A673 (cell line): ENCODE data around the gene STYXL2. TPM values are rescaled to one million over a fixed set of nuclear protein-coding genes. Genes with fewer than 3 reads are reported as not detected.

Source experiments
- BruUV-seq: library from RNA; stranded (reverse); fragments of 400-500 nt; replicated peaks from 2 replicates; lab custom pipeline; 2021; lab: Mats Ljungman, UMichigan
- CTCF ChIA-PET: fragments of 300-600 bp; sonication (Branson Sonifier 250); formaldehyde crosslinking; loops from one replicate; lab custom pipeline; 2022; ENCODE audit warnings: antibody characterized with exemption; lab: Charles Lee
- POLR2A ChIA-PET: fragments of 300-600 bp; sonication (Branson Sonifier 250); formaldehyde crosslinking; loops from one replicate; lab custom pipeline; 2022; ENCODE audit warnings: antibody characterized with exemption; ENCODE audit not compliant: low non-redundant PET; lab: Charles Lee
- DNase-seq: peaks from one replicate; pipeline ENCODE4 v3.0.0-alpha.2; 2015; ENCODE audit warnings: low spot score
- H3K27ac ChIP-seq: fragments of 200-600 bp; sonication (generic); 2 replicates; pipeline ENCODE4 v1.5.1; 2016; ENCODE audit warnings: mixed run types, low read depth, mild to moderate bottlenecking, mixed read lengths, antibody characterized with exemption, low read length; ENCODE audit not compliant: poor library complexity, severe bottlenecking
- H3K27me3 ChIP-seq: fragments of 200-600 bp; sonication (generic); replicated peaks from 2 replicates; pipeline ENCODE4 v1.6.1; 2017; ENCODE audit warnings: mixed run types, low read depth, mild to moderate bottlenecking, mixed read lengths, antibody characterized with exemption, low read length; ENCODE audit not compliant: insufficient read depth, poor library complexity
- H3K36me3 ChIP-seq: fragments of 200-600 bp; sonication (generic); 2 replicates; pipeline ENCODE4 v1.6.1; 2016; ENCODE audit warnings: mixed run types, mild to moderate bottlenecking, mixed read lengths, antibody characterized with exemption, low read length; ENCODE audit not compliant: insufficient read depth, poor library complexity, severe bottlenecking
- H3K4me1 ChIP-seq: fragments of 200-600 bp; sonication (generic); 2 replicates; pipeline ENCODE4 v1.6.1; 2017; ENCODE audit warnings: mixed run types, mild to moderate bottlenecking, mixed read lengths, antibody characterized with exemption, low read length; ENCODE audit not compliant: insufficient read depth, poor library complexity, severe bottlenecking
- H3K4me3 ChIP-seq: fragments of 200-600 bp; sonication (generic); 2 replicates; pipeline ENCODE4 v1.5.1; 2016; ENCODE audit warnings: low read depth, mixed run types, mild to moderate bottlenecking, mixed read lengths, low read length; ENCODE audit not compliant: poor library complexity, severe bottlenecking
- H3K9me3 ChIP-seq: fragments of 200-600 bp; sonication (generic); 2 replicates; pipeline ENCODE4 v1.6.1; 2016; ENCODE audit warnings: mixed run types, low read depth, mild to moderate bottlenecking, mixed read lengths, antibody characterized with exemption, low read length; ENCODE audit not compliant: poor library complexity, severe bottlenecking
- CTCF ChIP-seq: fragments of 300-800, 200-600 bp; sonication (generic); conservative IDR thresholded peaks from 2 replicates; pipeline ENCODE4 v1.5.1; 2017; ENCODE audit warnings: low read depth, mild to moderate bottlenecking, antibody characterized with exemption, low read length, moderate library complexity, mixed read lengths
- EZH2 ChIP-seq: fragments of 200-600 bp; sonication (generic); IDR thresholded peaks from 2 replicates; pipeline ENCODE4 v1.6.1; 2017; ENCODE audit warnings: borderline replicate concordance, low read depth, mild to moderate bottlenecking, mixed read lengths, antibody characterized with exemption, low read length; ENCODE audit not compliant: poor library complexity, severe bottlenecking
- intact Hi-C: fragments of 100-400 bp; cut with micrococcal nuclease; formaldehyde crosslinking; loops from one replicate; pipeline ENCODE4 v1.10.0; 2022; ENCODE audit not compliant: unreplicated experiment
- total RNA-seq: library from RNA; stranded (reverse); gene quantifications from 2 replicates; pipeline ENCODE4 v1.2.3, GENCODE V29; 2021

Gene STYXL2
- total RNA-seq, 1 experiment from 2014 or later: not detected

DNA sequence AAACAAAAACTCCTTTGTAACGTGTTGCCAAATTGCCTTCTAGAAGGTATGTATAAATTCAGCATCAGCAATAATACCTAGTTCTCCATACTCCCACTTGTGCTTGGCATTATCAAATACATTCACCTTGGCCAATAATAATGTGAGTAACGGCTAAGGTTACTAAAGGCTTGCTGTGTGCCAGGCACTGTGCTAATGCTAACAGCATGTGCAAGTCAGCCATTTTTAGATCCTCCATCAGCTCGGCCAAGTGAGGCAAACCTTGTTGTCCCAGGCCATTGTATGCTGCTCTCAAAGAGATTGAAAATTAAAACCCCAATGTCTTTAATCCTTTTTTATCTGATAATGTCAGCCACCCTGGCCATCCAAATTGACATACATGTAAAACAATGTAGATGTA lies 48.1 kb downstream of the STYXL2 start:
- no TSS peak for BruUV-seq
- H3K27me3 ChIP-seq: no peaks in the 10 kb centered on the region
- TF ChIP-seq CTCF (no peak), EZH2 (no peak)
- no peak overlapping the region for H3K4me3 ChIP-seq
- DNase-seq: no peak
- H3K27ac ChIP-seq: no peak overlapping the region
- intact Hi-C loops: no loop called here
- POLR2A ChIA-PET: no interaction called here
- CTCF ChIA-PET: no interaction called here
- no peaks in the 10 kb centered on the region for H3K4me1 ChIP-seq
- H3K36me3 ChIP-seq: no peaks in the 10 kb centered on the region
- H3K9me3 ChIP-seq: peaks cover 4% of the 10 kb centered on the region

Other genes starting within 250 kb of the STYXL2 start
- gene TADA1, start 217.8 kb upstream of the STYXL2 start, total RNA-seq: 15.2 and 17.8 TPM in 2 replicates
- gene ILDR2, start 118.5 kb upstream of the STYXL2 start, total RNA-seq: not detected in 2 replicates
- gene MAEL, start 104.8 kb upstream of the STYXL2 start, total RNA-seq: not detected in 2 replicates
- not detected in 2 replicates for gene GPA33, start 3.7 kb upstream of the STYXL2 start, total RNA-seq
- 25.0 and 28.3 TPM in 2 replicates for gene POU2F1, start 126.8 kb downstream of the STYXL2 start, total RNA-seq